Inflammatory macrophage treated with lipopolysaccharide for 4 hours (primary cell): Measurements from ENCODE around the gene CAMKMT.

Source experiments
- DNase-seq: peaks from one replicate; pipeline ENCODE4 v3.0.0-alpha.2; 2020

The CAMKMT gene

DNA sequence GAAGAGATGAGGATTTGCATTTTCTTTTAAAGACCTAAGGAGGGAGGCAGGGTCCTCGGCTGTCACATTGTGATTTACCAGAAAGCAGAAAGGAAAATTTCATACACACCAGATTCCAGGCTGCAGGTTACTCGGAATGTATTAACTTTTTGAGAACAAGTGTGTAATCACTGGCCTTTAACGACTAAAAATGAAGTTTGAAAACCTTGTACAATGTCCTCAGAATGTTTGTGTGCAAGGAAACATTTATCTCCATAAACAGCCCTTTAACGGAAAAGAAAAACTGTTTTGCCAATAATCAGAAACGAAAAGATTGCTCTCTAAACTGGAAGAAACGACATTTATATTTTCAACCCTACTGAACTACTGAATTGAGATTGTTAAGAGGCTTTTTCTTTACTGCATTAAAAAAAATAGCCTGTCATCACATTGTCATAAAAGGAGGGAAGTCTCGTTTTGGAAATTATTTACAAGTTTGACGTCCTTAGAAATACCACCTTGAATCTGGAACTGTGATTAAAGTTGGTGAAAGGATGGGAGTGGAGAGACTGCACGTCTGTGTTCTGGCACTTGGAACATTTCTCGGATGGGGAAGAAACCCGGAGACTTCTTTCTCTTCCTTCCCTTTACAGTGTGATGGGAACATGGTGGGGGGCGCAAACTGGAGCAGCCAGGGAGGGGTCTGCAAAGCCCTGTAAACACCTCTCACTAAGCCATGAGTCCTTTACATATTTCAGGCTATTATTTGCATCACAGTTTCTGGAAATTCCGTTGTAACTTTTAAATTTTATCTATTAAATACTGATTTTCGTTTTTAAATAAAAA lies 445.7 kb downstream of the CAMKMT start:
- no peak for DNase-seq

DNA sequence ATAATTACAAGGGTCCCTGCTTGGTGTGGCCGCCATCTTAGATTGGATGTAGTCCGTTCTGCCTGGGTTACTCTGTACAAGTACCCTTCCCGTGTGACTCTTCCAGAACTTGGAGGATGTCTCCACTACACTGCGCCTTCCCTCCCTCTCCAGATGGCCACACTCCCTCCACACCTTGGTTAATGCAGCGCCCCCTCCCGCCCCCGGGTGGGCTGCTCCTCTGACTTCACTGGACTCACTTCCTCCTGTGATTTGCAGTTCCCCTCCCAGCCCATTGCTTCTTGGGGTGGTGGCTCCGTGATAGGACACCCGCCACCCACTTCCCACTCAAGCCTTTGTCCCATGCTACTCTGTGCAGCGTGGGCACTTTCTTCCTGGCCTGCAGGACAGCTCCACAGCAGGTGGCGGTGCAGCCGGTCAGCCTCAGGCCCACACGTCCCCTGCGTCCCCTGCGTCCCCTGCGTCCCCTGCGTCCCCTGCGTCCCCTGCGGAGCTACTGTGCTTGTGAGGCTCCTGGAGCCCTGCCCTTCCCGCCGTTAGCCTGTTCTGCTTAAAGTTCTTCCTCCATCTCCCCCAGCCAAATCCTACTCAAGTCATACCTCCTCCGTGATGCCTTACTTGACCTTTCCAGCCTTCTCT lies 449.3 kb downstream of the CAMKMT start:
- DNase-seq = no peak

DNA sequence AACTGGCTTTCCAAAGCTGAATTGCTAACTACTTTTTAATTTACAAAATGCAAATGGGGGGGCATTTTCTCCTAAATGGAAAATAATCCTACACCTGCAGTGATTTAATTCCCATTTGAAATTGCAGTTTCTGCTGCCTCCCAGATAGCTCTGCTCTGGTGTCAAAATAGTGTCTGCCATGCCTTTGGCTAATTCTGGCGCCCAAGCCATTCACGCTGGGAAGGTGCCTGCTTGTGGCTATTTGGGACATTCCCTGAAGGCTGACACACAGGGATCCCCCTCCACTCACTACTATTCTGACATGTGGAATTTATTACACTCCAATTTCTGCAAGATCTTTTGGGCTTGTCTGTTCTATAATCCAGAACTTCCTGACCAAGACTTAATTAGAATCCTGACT lies 451.4 kb downstream of the CAMKMT start:
- DNase-seq = no peak

DNA sequence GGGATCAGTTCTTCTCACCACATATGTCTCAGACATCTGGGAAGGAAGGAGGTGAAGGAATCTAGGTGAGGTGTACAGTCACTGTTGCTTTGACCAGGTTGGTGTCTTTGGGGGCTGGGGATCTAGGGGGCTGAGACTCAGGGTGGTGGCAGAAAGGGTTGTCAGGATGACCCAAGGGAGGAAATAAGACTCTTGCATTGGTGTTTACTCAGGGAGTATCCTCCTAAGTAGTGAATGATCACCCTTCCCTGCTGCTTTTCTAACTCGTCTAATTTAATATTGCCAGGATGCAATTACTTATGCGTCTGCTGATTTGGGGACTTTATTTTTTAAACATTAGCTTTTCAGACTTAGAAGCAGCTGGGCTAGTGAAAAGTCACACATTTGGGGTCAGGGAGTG lies 451.9 kb downstream of the CAMKMT start:
- no peak for DNase-seq

DNA sequence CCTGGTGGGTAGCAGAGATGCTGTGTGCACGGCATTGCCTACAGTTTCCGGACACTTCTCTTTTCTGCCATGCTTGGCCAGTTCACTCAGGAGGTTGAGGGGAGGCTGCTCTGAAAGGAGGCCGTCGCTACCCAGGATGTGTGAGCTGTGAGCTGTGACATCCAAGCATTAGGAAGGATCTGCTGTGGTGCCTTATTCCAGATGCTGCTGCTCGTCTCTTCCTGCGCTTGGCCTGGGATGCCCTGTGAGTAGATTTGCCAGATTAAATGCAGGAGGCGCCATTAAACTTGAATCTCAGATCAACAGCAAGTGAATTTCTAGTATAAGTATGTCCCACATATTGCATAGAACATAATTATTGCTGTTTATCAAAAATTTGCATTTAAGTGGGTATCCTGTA lies 455.5 kb downstream of the CAMKMT start:
- no peak for DNase-seq

DNA sequence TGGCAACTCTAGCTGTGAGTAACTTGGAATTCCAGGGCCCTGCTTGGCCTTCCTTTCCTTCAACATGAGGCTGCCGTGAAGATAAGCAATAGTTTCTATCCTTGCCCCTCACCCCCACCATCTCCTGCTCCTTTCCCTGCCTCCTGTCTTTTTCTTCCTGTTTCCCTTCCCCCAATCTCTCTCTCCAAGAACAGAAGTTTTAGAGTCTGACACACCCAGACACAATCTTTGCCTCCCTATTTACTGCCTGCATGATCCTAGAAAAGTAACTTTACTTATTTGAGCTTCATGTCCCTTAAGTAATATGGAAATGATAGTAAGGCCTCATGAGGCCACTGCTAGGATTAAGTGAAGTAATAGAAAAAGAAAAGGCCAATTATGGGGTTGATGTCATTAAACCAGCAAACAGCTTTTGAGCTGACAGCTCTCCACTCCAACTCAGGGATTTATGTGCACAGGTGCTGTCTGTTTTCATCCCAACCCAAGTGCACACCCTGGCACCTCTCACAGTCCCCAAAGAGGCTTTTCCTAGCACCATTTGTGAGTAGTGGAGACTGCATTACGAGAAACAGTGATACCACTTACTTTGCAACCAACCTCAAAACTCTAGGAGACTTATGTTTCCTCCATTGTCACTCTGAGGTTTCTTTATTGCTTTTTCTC lies 456.1 kb downstream of the CAMKMT start:
- no peak for DNase-seq

DNA sequence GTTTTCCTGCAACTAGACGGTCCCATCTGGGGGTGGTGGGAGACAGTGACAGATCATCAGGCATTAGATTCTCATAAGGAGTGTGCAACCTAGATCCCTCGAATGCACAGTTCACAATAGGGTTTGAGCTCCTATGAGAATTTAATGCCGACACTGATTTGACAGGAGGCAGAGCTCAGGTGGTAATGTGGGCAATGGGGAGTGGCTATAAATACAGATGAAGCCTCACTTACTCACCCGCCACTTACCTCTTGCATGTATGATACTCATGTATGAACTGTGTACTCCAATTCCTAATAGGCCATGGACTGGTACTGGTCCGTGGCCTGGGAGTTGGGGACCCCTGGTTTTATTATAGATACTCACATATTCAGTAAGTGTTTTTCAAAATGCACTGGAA lies 457.3 kb downstream of the CAMKMT start:
- no peak for DNase-seq

DNA sequence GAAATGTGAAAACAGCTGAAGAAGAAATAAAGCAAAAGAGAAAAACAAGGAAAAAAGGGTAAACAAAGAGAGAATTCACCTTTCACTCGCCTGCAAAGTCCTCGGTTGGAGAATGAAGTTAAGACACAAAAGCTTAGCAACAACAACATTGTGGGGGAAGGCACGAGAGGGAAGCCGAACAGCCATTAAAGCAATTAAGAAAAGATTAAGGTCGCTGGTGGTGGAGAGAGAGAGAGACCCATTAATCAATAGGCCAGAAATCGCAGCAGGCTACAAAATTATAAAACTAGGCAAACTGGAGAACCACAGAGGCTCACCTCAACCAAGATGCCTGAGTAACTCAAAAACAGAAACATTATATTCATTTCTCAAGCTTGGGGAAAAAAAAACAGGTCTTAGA lies 459.8 kb downstream of the CAMKMT start:
- no peak for DNase-seq

DNA sequence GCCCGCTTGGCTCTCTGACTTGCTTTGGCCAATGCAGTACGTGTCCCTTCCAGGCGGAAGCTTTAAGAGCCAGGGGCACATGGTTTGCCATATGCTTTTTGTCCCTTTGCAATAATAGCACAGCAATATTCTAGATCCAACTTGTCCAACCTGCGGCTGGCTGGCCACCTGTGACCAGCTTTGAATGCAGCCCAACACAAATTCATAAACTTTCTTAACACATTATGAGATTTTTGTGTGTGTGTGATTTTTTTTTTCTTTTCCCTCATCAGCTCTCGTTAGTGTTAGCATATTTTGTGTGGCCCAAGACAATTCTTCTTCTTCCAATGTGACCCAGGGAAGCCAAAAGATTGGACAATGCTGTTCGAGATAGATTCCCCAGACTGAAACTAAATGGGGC lies 460.4 kb downstream of the CAMKMT start:
- no peak for DNase-seq
